ENCODE measurements around the gene VRK1.

Gene VRK1

DNA sequence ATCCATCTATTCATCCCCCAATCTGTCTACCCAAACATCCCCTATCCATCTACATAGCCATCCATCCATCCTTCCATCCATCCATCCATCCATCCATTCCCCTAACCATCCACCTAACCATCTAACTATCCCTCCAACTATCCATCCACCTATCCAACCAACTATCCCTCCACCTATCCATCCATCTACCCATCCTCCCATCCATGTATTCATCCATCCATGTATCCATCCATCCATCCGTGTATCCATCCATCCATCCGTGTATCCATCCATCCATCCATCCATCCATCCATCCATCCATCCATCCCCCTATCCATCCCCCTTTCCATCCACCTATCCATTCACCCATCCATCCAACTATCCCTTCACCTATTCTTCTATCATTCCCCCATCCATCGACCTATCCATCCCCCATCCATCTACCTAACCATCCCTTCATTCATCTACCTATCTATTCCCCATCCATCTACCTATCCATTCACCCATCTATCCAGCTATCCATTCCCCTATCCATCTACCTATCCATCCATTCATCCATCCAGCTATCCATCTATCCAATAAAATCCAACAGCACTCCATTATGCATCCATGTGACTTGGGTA, 131.7 kb downstream of the VRK1 start:
- no peak for DNase-seq

DNA sequence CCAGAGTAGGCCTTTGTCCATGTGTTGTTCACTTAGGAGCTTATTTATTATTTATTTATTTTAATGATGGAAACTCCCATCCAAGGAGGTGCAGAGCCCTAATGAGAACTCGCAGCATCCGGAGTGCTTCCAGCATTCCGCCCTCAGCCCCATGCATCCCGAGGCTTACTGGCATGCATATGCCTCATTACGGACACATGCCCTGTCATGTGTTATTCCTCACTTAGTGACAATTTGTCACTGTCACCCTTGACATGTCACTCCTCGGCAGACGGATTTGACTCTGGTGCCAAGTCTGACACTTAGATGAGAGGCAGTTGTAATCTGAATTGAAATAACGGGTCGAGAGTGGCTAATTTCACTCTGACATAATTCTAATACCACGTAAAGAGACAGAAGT, 132.8 kb downstream of the VRK1 start:
- no peak for DNase-seq

DNA sequence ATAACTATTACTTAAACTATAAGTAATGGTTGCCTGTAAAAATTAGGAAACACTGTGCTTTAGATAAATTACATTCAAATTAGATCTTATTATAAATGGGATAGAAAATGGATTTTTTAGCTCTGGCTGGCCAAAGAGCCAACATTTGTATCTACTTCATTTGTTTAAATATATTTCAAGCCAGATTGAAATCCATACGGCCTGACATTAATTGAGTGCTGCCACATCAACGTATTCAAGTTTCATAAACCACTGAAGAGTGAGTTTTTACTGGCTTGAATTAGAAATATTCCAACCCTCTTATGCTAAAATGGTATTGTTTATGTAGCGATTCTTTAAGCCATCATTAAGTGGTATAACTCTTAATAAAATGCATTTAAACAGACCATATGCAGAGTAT, 133.3 kb downstream of the VRK1 start:
- no peak for DNase-seq
